Upper lobe of right lung (tissue), 1 donor: ENCODE measurements around the gene ERAP2. TPM values are rescaled to one million over a fixed set of nuclear protein-coding genes. Genes with fewer than 3 reads are reported as not detected.
"Not testable (repeated sequence)": the region's sequence is repeated elsewhere in the genome, so short reads cannot be mapped to it uniquely, and the experiment has no call there.

ENCODE experiments used
- ATAC-seq: fragments of 200-7000 bp; cut with Tn5 transposase; one replicate; pipeline ENCODE4 v1.9.1; 2020; ENCODE audit warnings: mild to moderate bottlenecking, moderate library complexity
- DNase-seq: peaks from one replicate; pipeline ENCODE4 v3.0.0-alpha.2; 2020
- H3K27ac ChIP-seq: fragments of 200-600 bp; one replicate; pipeline ENCODE4 v1.8.0; 2022
- H3K27me3 ChIP-seq: fragments of 200-600 bp; one replicate; pipeline ENCODE4 v1.8.0; 2022; ENCODE audit warnings: mild to moderate bottlenecking
- H3K36me3 ChIP-seq: fragments of 200-600 bp; one replicate; pipeline ENCODE4 v1.8.0; 2022
- H3K4me1 ChIP-seq: fragments of 200-600 bp; one replicate; pipeline ENCODE4 v1.8.0; 2022
- H3K4me3 ChIP-seq: fragments of 200-600 bp; one replicate; pipeline ENCODE4 v1.8.0; 2022; ENCODE audit warnings: mild to moderate bottlenecking
- H3K9me3 ChIP-seq: fragments of 200-600 bp; one replicate; pipeline ENCODE4 v1.8.0; 2022
- intact Hi-C: fragments of 100-400 bp; cut with DNase I; formaldehyde crosslinking; loops from one replicate; pipeline ENCODE4 v1.11.0; 2022
- total RNA-seq: library from RNA; stranded (reverse); fragmentation: NEBNext Ultra II Directional; extraction: Animal tissue kit (Norgen Biotek cat#: 25700); gene quantifications from one replicate; pipeline ENCODE4 v1.2.1, GENCODE V29; 2021
- TF ChIP-seq, protein P1 (sequence below): fragments of 200-600 bp; IDR thresholded peaks from one replicate; pipeline ENCODE4 v1.8.0; 2022; ENCODE audit warnings: antibody characterized with exemption
- donor health status: DM: no; HTN: yes; CAD: no; lungs with severe emphysema.

The ERAP2 gene
- total RNA-seq, 1 donor from 2014 or later, result 26.9 TPM

DNA sequence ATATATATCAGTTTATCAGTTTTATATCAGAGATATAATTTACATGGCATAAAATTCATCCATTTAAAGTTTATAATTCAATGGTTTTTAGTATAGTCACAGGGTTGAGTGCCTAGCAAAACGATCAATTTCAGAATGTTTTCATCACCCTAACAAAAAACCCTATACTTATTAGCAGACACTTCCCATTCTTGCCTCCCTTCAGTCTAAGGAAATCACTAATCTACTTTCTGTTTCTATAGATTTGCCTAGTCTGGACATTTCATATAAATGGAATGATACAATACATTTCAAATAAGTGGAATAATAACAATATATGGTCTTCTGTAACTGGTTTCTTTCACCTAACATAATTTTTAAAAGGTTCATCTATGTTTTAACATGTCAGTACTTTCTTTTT is 50.0 kb downstream of the ERAP2 start:
- intact Hi-C loops, result no loop called here
- Histone ChIP-seq H3K9me3 (no peaks in the 10 kb centered on the region), H3K27me3 (no peaks in the 10 kb centered on the region), H3K27ac (no peak overlapping the region), H3K4me1 (peaks cover 4% of the 10 kb centered on the region), H3K4me3 (no peak overlapping the region), H3K36me3 (no peaks in the 10 kb centered on the region)
- DNase-seq (no peak), ATAC-seq (no peak)
- TF ChIP-seq, protein P1, sequence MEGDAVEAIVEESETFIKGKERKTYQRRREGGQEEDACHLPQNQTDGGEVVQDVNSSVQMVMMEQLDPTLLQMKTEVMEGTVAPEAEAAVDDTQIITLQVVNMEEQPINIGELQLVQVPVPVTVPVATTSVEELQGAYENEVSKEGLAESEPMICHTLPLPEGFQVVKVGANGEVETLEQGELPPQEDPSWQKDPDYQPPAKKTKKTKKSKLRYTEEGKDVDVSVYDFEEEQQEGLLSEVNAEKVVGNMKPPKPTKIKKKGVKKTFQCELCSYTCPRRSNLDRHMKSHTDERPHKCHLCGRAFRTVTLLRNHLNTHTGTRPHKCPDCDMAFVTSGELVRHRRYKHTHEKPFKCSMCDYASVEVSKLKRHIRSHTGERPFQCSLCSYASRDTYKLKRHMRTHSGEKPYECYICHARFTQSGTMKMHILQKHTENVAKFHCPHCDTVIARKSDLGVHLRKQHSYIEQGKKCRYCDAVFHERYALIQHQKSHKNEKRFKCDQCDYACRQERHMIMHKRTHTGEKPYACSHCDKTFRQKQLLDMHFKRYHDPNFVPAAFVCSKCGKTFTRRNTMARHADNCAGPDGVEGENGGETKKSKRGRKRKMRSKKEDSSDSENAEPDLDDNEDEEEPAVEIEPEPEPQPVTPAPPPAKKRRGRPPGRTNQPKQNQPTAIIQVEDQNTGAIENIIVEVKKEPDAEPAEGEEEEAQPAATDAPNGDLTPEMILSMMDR, result no peak

DNA sequence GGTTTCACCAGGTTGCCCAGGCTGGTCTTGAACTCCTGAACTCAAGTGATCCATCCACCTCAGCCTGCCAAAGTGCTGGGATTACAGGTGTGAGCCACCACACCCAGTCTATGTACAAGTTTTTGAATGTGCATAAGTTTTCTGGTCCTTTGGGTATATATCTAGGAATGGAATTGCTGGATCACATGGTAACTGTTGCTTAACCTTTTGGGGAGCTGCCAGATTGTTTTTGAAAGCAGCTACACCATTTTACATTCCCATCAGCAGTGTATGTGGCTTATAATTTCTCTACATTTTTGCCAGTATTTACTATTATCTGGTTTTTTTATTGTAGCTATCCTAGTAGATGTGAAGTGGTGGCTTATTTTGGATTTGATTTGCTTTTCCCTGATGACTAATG is 50.7 kb downstream of the ERAP2 start:
- intact Hi-C loops, result no loop called here
- DNase-seq (no peak), ATAC-seq (no peak)
- no peak overlapping the region for H3K27ac ChIP-seq
- no peaks in the 10 kb centered on the region for H3K27me3 ChIP-seq
- no peaks in the 10 kb centered on the region for H3K9me3 ChIP-seq
- no peaks in the 10 kb centered on the region for H3K36me3 ChIP-seq
- TF ChIP-seq, protein P1, result no peak
- no peak overlapping the region for H3K4me3 ChIP-seq
- peaks cover 5% of the 10 kb centered on the region for H3K4me1 ChIP-seq

DNA sequence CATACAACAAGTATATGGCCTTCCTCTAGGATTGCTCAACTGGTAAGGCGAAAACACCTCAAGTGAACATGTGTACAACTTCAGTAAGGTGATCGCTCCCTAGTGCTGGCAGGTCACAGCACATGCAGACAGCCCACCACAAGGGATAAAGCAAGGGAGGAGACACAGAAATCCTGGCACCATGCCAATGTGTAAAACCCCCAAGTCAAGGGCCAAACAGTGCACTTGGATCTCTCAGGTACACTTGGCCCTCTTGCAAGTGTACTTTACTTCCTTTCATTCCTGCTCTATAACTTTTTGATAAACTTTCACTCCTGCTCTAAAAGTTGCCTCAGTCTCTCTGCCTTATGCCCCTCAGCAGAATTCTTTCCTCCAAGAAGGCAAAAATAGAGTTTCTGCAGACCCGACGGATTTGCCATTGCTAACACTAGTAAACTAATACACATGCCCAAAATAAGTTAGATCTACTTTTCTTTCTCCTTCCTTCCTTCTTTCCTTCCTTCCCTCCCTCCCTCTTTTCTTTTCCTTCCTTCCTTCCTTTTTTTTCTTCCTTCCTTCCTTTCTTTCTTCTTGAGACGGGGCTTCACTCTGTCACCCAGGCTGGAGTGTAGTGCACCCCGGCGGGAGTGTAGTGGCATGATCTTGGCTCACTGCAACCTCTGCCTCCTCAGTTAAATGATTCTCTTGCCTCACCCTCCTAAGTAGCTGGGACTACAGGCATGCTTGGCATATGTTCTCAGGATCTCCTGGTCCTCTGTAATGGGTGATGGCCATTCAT is 52.8 kb downstream of the ERAP2 start:
- ATAC-seq, result no peak
- H3K9me3 ChIP-seq, result no peaks in the 10 kb centered on the region
- no peak overlapping the region for H3K27ac ChIP-seq
- H3K4me1 ChIP-seq, result peaks cover 26% of the 10 kb centered on the region
- no peak overlapping the region for H3K4me3 ChIP-seq
- intact Hi-C loops, result no loop called here
- H3K27me3 ChIP-seq, result no peaks in the 10 kb centered on the region
- DNase-seq, result no peak
- no peaks in the 10 kb centered on the region for H3K36me3 ChIP-seq
- TF ChIP-seq, protein P1, result no peak

DNA sequence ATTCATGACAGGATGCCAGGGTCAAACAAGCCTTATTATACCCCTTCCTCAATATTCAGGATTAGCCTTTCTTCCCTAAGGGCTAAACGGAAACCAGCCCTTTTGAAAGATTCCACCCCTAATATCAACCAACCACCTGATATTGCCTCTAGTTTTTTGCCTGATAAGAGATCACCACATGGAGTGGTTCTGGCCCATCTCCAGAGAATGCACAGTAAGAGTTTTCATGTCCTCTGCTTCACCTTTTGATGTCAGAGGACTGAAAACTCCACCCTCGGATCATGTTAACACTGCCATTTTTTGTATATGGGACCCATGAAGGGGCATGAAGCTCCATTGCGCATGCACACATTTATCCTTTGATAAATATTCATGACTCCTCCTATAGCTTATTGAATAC is 53.8 kb downstream of the ERAP2 start:
- no peaks in the 10 kb centered on the region for H3K27me3 ChIP-seq
- ATAC-seq (no peak), DNase-seq (no peak)
- intact Hi-C loops, result no loop called here
- TF ChIP-seq, protein P1, result no peak
- H3K27ac ChIP-seq, result no peak overlapping the region
- H3K4me1 ChIP-seq, result peaks cover 27% of the 10 kb centered on the region
- no peaks in the 10 kb centered on the region for H3K9me3 ChIP-seq
- H3K4me3 ChIP-seq, result no peak overlapping the region
- H3K36me3 ChIP-seq, result no peaks in the 10 kb centered on the region

DNA sequence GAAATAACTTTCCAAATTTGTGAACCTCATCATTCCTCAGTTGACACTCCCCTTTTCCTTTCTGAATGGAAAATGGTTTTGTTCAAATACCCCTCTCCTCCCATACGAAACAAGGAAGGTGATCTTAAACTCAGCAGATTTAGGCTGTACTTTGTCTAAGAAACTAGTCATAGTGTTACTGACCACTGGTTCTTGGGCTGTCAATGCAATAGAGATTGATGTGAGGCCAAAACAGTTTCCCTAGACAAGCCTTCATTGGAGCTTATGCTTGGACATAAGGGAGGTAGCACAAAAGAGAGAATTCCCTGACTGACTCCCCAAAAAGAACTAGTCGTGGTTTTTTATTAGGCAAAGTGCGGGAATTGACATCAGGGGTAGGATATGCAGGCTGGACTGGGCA is 54.3 kb downstream of the ERAP2 start:
- ATAC-seq, result no peak
- H3K4me3 ChIP-seq, result no peak overlapping the region
- intact Hi-C loops, result no loop called here
- no peak for DNase-seq
- no peaks in the 10 kb centered on the region for H3K27me3 ChIP-seq
- H3K9me3 ChIP-seq, result no peaks in the 10 kb centered on the region
- H3K4me1 ChIP-seq, result peaks cover 27% of the 10 kb centered on the region
- no peak overlapping the region for H3K27ac ChIP-seq
- no peaks in the 10 kb centered on the region for H3K36me3 ChIP-seq
- TF ChIP-seq, protein P1, result no peak

DNA sequence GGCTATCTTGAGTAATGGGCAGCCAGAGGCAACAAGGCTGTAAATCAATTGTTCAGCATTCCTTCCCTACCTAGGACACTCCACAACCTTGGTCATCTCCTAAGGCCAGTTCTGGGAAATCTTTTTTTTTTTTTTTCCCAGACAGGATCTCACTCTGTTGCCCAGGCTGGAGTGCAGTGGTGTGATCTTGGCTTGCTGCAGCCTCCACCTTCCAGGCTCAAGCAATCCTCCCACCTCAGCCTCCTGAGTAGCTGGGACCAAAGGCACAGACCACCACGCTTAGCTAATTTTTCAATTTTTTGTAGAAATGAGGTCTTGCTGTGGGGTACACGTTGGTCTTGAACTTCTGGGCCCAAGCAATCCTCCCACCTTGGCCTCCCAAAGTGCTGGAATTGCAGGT is 54.7 kb downstream of the ERAP2 start:
- H3K4me1 ChIP-seq, result peaks cover 27% of the 10 kb centered on the region
- ATAC-seq, DNase-seq, H3K4me3 ChIP-seq, H3K27ac ChIP-seq, H3K27me3 ChIP-seq, H3K36me3 ChIP-seq, intact Hi-C loops, H3K9me3 ChIP-seq: not testable (repeated sequence)
